PC-3 (cell line): ENCODE measurements around the gene AFG1L. TPM values are rescaled to one million over a fixed set of nuclear protein-coding genes. Genes with fewer than 3 reads are reported as not detected.

Source experiments
- ATAC-seq: fragments of 200-7000 bp; cut with Tn5 transposase; 2 replicates; pipeline ENCODE4 v1.9.1; 2020; ENCODE audit warnings: mild to moderate bottlenecking, moderate library complexity
- BruUV-seq: library from RNA; stranded (reverse); fragments of 400-500 nt; replicated peaks from 2 replicates; lab custom pipeline; 2021; lab: Mats Ljungman, UMichigan
- CTCF ChIA-PET: fragments of 300-600 bp; sonication (Branson Sonifier 250); formaldehyde crosslinking; loops from one replicate; lab custom pipeline; 2022; ENCODE audit warnings: antibody characterized with exemption; lab: Charles Lee
- POLR2A ChIA-PET: fragments of 300-600 bp; sonication (Branson Sonifier 250); formaldehyde crosslinking; loops from one replicate; lab custom pipeline; 2022; ENCODE audit warnings: antibody characterized with exemption; ENCODE audit not compliant: unreplicated experiment; lab: Charles Lee
- DNase-seq: peaks from one replicate; pipeline ENCODE4 v3.0.0-alpha.2; 2015
- H2AFZ ChIP-seq: fragments of 300-600 bp; sonication (generic); 2 replicates; pipeline ENCODE4 v1.6.0; 2016; ENCODE audit warnings: antibody characterized with exemption, low read length
- H3F3A ChIP-seq: fragments of 300-600 bp; sonication (generic); one replicate; pipeline ENCODE4 v1.6.0; 2017; ENCODE audit warnings: antibody characterized with exemption, low read length, control low read depth, mild to moderate bottlenecking; ENCODE audit not compliant: unreplicated experiment
- H3K27ac ChIP-seq: fragments of 300-600 bp; sonication (generic); 2 replicates; pipeline ENCODE4 v1.5.1; 2016; ENCODE audit warnings: mild to moderate bottlenecking, low read length
- H3K27me3 ChIP-seq: fragments of 300-600 bp; sonication (generic); 2 replicates; pipeline ENCODE4 v1.6.1; 2016; ENCODE audit warnings: low read length, mixed read lengths
- H3K36me3 ChIP-seq: fragments of 300-600 bp; sonication (generic); 2 replicates; pipeline ENCODE4 v1.6.1; 2016; ENCODE audit warnings: low read depth, mixed run types, low read length, mixed read lengths
- H3K4me1 ChIP-seq: fragments of 300-600 bp; sonication (generic); 2 replicates; pipeline ENCODE4 v1.5.1; 2016; ENCODE audit warnings: low read length; ENCODE audit not compliant: insufficient read depth
- H3K4me2 ChIP-seq: fragments of 300-600 bp; sonication (generic); 2 replicates; pipeline ENCODE4 v1.6.0; 2016; ENCODE audit warnings: low read length
- H3K4me3 ChIP-seq: fragments of 300-600 bp; sonication (generic); 2 replicates; pipeline ENCODE4 v1.5.1; 2016; ENCODE audit warnings: mild to moderate bottlenecking, low read length, mixed read lengths
- H3K79me2 ChIP-seq: fragments of 300-600 bp; sonication (generic); 2 replicates; pipeline ENCODE4 v1.6.1; 2017; ENCODE audit warnings: low read length, mixed read lengths
- H3K9ac ChIP-seq: fragments of 300-600 bp; sonication (generic); 2 replicates; pipeline ENCODE4 v1.6.0; 2016; ENCODE audit warnings: mild to moderate bottlenecking, low read length
- H3K9me2 ChIP-seq: fragments of 300-600 bp; sonication (generic); replicated peaks from 2 replicates; pipeline ENCODE4 v1.6.1; 2016; ENCODE audit warnings: mixed run types, low read length, mixed read lengths
- H3K9me3 ChIP-seq: fragments of 300-600 bp; sonication (generic); 2 replicates; pipeline ENCODE4 v1.6.1; 2016; ENCODE audit warnings: low read length, mixed read lengths
- H4K20me1 ChIP-seq: fragments of 300-600 bp; sonication (generic); 2 replicates; pipeline ENCODE4 v1.6.1; 2016; ENCODE audit warnings: low read length, mixed read lengths
- EZH2 ChIP-seq: fragments of 300-600 bp; sonication (generic); IDR thresholded peaks from one replicate; pipeline ENCODE4 v1.6.1; 2017; ENCODE audit warnings: antibody characterized with exemption, mild to moderate bottlenecking, low read length; ENCODE audit not compliant: unreplicated experiment
- EZH2phosphoT487 ChIP-seq: fragments of 300-600 bp; sonication (generic); IDR thresholded peaks from 2 replicates; pipeline ENCODE4 v1.6.1; 2018; ENCODE audit warnings: mild to moderate bottlenecking, antibody characterized with exemption, low read length, borderline replicate concordance
- intact Hi-C: fragments of 100-400 bp; cut with micrococcal nuclease; formaldehyde crosslinking; loops from 2 replicates; pipeline ENCODE4 v1.9.0; 2023
- total RNA-seq: library from RNA; depleted of rRNA; stranded (reverse); fragments of >200 nt; gene quantifications from 2 replicates; pipeline ENCODE4 v1.2.3, GENCODE V29; 2014
- TF ChIP-seq, protein P1 (sequence below): fragments of 300-600 bp; sonication (generic); conservative IDR thresholded peaks from 2 replicates; pipeline ENCODE4 v1.5.1; 2017; ENCODE audit warnings: antibody characterized with exemption, low read depth, mild to moderate bottlenecking, low read length

Gene AFG1L
- total RNA-seq, 1 experiment from 2014 or later = 3.6 TPM

GRCh38 chr6:108489699-108490098 lies 194.8 kb downstream of the AFG1L start:
- no peaks in the 10 kb centered on the region for H3K27me3 ChIP-seq
- no peaks in the 10 kb centered on the region for H4K20me1 ChIP-seq
- CTCF ChIA-PET = no interaction called here
- no peaks in the 10 kb centered on the region for H3K9me2 ChIP-seq
- ATAC-seq (no peak), DNase-seq (no peak)
- no TSS peak for BruUV-seq
- intact Hi-C loops = loop anchor here (5.0 to 10.0 kb wide), 2 partner anchors 237 to 515 kb away; no protein-coding TSS in a partner anchor
- no peak overlapping the region for H3K4me2 ChIP-seq
- no peak overlapping the region for H3K27ac ChIP-seq
- TF ChIP-seq, protein P1, sequence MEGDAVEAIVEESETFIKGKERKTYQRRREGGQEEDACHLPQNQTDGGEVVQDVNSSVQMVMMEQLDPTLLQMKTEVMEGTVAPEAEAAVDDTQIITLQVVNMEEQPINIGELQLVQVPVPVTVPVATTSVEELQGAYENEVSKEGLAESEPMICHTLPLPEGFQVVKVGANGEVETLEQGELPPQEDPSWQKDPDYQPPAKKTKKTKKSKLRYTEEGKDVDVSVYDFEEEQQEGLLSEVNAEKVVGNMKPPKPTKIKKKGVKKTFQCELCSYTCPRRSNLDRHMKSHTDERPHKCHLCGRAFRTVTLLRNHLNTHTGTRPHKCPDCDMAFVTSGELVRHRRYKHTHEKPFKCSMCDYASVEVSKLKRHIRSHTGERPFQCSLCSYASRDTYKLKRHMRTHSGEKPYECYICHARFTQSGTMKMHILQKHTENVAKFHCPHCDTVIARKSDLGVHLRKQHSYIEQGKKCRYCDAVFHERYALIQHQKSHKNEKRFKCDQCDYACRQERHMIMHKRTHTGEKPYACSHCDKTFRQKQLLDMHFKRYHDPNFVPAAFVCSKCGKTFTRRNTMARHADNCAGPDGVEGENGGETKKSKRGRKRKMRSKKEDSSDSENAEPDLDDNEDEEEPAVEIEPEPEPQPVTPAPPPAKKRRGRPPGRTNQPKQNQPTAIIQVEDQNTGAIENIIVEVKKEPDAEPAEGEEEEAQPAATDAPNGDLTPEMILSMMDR = no peak
- TF ChIP-seq EZH2phosphoT487 (no peak), EZH2 (no peak)
- H3K9ac ChIP-seq = no peak overlapping the region
- H3K4me1 ChIP-seq = no peaks in the 10 kb centered on the region
- H3K79me2 ChIP-seq = no peaks in the 10 kb centered on the region
- no peaks in the 10 kb centered on the region; the same call in 1 of the 2 replicates for H3K36me3 ChIP-seq
- no peaks in the 10 kb centered on the region for H3K9me3 ChIP-seq
- H3K4me3 ChIP-seq = no peak overlapping the region
- H2AFZ ChIP-seq = no peak overlapping the region
- POLR2A ChIA-PET = no interaction called here
- no peaks in the 10 kb centered on the region for H3F3A ChIP-seq

GRCh38 chr6:108492131-108492766 lies 197.4 kb downstream of the AFG1L start:
- Histone ChIP-seq H3K4me3 (no peak overlapping the region), H3K27me3 (no peaks in the 10 kb centered on the region), H4K20me1 (no peaks in the 10 kb centered on the region), H3K27ac (no peak overlapping the region), H3K4me2 (no peak overlapping the region), H3F3A (no peaks in the 10 kb centered on the region), H3K79me2 (no peaks in the 10 kb centered on the region), H3K4me1 (no peaks in the 10 kb centered on the region), H2AFZ (no peak overlapping the region), H3K9ac (no peak overlapping the region), H3K36me3 (no peaks in the 10 kb centered on the region; the same call in 1 of the 2 replicates), H3K9me3 (no peaks in the 10 kb centered on the region), H3K9me2 (no peaks in the 10 kb centered on the region)
- ChIA-PET CTCF (interaction anchor here (0.6 to 1.1 kb wide), 10 partner anchors 8 to 512 kb away, joined by 3 to 8 read pairs (median 4); partner anchors contain the start of gene SNX3), POLR2A (no interaction called here)
- no peak for TF ChIP-seq EZH2
- TF ChIP-seq, protein P1 = peak; percentile 70
- no peak for TF ChIP-seq EZH2phosphoT487
- intact Hi-C loops = loop anchor here (1.0 to 10.0 kb wide), 3 partner anchors 240 to 517 kb away; no protein-coding TSS in a partner anchor
- no TSS peak for BruUV-seq
- ATAC-seq = peak; percentile 60; the same call in 1 of the 2 replicates
- peak; percentile 57 for DNase-seq

- no peak overlapping the region for H3K9ac ChIP-seq
- ChIA-PET CTCF (no interaction called here), POLR2A (no interaction called here)
- no peaks in the 10 kb centered on the region for H3K9me2 ChIP-seq
- H2AFZ ChIP-seq = no peak overlapping the region
- no peaks in the 10 kb centered on the region for H3F3A ChIP-seq
- no peaks in the 10 kb centered on the region for H4K20me1 ChIP-seq
- H3K36me3 ChIP-seq = no peaks in the 10 kb centered on the region; the same call in 1 of the 2 replicates
- no peak overlapping the region for H3K27ac ChIP-seq
- no TSS peak for BruUV-seq
- no peaks in the 10 kb centered on the region for H3K9me3 ChIP-seq
- no peaks in the 10 kb centered on the region for H3K79me2 ChIP-seq
- DNase-seq = no peak
- no peaks in the 10 kb centered on the region for H3K4me1 ChIP-seq
- H3K4me3 ChIP-seq = no peak overlapping the region
- TF ChIP-seq EZH2phosphoT487 (no peak), EZH2 (no peak)
- TF ChIP-seq, protein P1 = no peak
- H3K4me2 ChIP-seq = no peak overlapping the region
- H3K27me3 ChIP-seq = no peaks in the 10 kb centered on the region
- ATAC-seq = no peak
- intact Hi-C loops = loop anchor here (5.0 to 10.0 kb wide), 2 partner anchors 242 to 520 kb away; no protein-coding TSS in a partner anchor
These were observed 199.6 kb downstream of the AFG1L start for GRCh38 chr6:108494434-108494833.
